Sigmoid colon (tissue), 7 donors: ENCODE results near the gene PSORS1C1. TPM values are rescaled to one million over a fixed set of nuclear protein-coding genes. Genes with fewer than 3 reads are reported as not detected.

Source experiments
- DNase-seq: peaks from one replicate; pipeline ENCODE4 v3.0.0-alpha.2; 2019
- H3K27ac ChIP-seq, 4 donors: fragments of 200-600 bp; sonication (generic); one replicate each; pipeline ENCODE4 v1.5.1; 2016 to 2019; ENCODE audit warnings: mild to moderate bottlenecking in 1 of 4
- H3K27me3 ChIP-seq, 3 donors: fragments of 200-600 bp; sonication (generic); one replicate each; pipeline ENCODE4 v1.5.1; 2019; ENCODE audit warnings: mild to moderate bottlenecking in 1 of 3
- H3K36me3 ChIP-seq, 4 donors: fragments of 200-600 bp; sonication (generic); one replicate each; pipeline ENCODE4 v1.5.1; 2016 to 2019
- H3K4me1 ChIP-seq, 4 donors: fragments of 200-600 bp; sonication (generic); one replicate each; pipeline ENCODE4 v1.5.1; 2017 to 2019
- H3K4me3 ChIP-seq, 4 donors: fragments of 200-600 bp; sonication (generic); one replicate each; pipeline ENCODE4 v1.5.1; 2017 to 2019; ENCODE audit warnings: mild to moderate bottlenecking in 2 of 4, moderate library complexity in 1 of 4
- H3K9me3 ChIP-seq, 4 donors: fragments of 200-600 bp in 3 of 4; sonication (generic) in 3 of 4; one replicate each; pipeline versions ENCODE4 v1.5.1 to v1.6.1; 2013 to 2019
- EP300 ChIP-seq, 4 donors: sonication (generic); formaldehyde crosslinking; IDR thresholded peaks; one replicate each; pipeline ENCODE4 v1.6.1; 2017; ENCODE audit warnings: antibody characterized with exemption in 4 of 4
- POLR2A ChIP-seq, 2 donors: fragments of 450-650 bp; IDR thresholded peaks; one replicate each; pipeline ENCODE4 v1.6.1; 2016; ENCODE audit warnings: antibody characterized with exemption in 2 of 2, mild to moderate bottlenecking in 2 of 2, moderate library complexity in 2 of 2
- POLR2AphosphoS5 ChIP-seq, 4 donors: sonication (generic); formaldehyde crosslinking; IDR thresholded peaks; one replicate each; pipeline ENCODE4 v1.6.1; 2017; ENCODE audit warnings: antibody characterized with exemption in 4 of 4
- WGBS, 2 donors: extraction: QIAGEN DNeasy Blood & Tissue Kit; methylation state at CpG; one replicate each; pipeline ENCODE4 v1.1.7; 2013; 5-methylcytosine and 5-hydroxymethylcytosine counted together
- intact Hi-C: fragments of 100-400 bp; cut with DNase I; formaldehyde crosslinking; loops from one replicate; pipeline ENCODE4 v1.15.1; 2023
- polyA plus RNA-seq, 3 donors: library from polyadenylated mRNA; stranded (reverse); fragments of 200-250 nt; gene quantifications; one replicate each; pipeline ENCODE4 v1.2.3, GENCODE V29; 2013
- total RNA-seq, 4 donors: library from RNA; depleted of rRNA; stranded (reverse); fragments of >200 nt; gene quantifications; one replicate each; pipeline ENCODE4 v1.1.0, GENCODE V29; 2016
- TF ChIP-seq, protein P1 (sequence below), 4 experiments: fragments of 450-650 bp in 3 of 4; fragments of 200-600 bp in 1 of 4; IDR thresholded peaks; one replicate each; pipeline ENCODE4 v1.5.1; 2016 to 2019; ENCODE audit warnings: antibody characterized with exemption in 4 of 4, mild to moderate bottlenecking in 3 of 4, moderate library complexity in 2 of 4
- donor health status: healthy with polysubstance abuse.
- donor health status: Bipolar disorder and iron deficiency.
- donor health status: healthy.

PSORS1C1 gene
- total and polyA plus RNA-seq, 7 donors = 0.49 to 33.3 (median 2.7) TPM

DNA sequence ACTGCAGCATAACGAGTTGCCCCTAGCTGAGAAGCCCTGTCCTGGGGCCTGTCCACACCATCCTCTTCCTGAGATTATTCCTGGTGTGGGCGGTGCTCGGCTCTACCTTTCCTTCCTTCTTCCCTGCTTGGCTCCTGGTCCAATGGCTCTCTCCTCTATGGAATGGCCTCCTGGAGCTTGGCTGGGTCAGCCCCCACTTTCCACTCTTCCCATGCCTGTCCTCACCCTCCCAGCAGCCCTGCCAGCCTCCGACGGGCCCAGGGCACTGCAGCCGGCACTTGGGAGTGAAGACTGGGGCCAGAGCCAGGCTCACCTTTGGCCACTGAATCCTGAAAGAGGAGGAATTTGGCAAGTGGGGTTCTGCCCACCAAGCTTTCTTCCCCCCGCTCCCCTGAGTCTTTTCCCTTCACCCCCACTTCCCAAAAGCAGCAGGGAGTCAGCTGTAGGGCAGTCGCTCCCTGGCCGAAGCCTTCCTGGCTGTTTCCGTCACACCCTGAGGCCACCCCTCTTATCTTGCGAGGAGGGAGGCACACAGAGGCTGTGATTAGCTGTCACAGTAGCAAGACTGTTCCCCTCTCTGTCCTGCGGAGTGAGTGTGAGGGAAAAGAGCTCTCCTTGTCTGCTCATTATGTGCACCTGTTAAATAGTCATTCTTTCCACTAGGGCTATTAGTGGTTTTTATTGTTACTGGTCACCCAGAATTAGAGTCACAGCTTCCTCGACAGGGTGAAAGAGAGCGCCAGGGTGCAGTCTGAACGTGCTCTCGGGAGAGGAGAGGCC lies 12.0 kb downstream of the PSORS1C1 start:
- TF ChIP-seq, protein P1, sequence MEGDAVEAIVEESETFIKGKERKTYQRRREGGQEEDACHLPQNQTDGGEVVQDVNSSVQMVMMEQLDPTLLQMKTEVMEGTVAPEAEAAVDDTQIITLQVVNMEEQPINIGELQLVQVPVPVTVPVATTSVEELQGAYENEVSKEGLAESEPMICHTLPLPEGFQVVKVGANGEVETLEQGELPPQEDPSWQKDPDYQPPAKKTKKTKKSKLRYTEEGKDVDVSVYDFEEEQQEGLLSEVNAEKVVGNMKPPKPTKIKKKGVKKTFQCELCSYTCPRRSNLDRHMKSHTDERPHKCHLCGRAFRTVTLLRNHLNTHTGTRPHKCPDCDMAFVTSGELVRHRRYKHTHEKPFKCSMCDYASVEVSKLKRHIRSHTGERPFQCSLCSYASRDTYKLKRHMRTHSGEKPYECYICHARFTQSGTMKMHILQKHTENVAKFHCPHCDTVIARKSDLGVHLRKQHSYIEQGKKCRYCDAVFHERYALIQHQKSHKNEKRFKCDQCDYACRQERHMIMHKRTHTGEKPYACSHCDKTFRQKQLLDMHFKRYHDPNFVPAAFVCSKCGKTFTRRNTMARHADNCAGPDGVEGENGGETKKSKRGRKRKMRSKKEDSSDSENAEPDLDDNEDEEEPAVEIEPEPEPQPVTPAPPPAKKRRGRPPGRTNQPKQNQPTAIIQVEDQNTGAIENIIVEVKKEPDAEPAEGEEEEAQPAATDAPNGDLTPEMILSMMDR (IDR thresholded peaks at IDR 0.05) = no peak
- TF ChIP-seq POLR2AphosphoS5 (IDR thresholded peaks at IDR 0.05) (no peak), POLR2A (IDR thresholded peaks at IDR 0.05) (no peak), EP300 (IDR thresholded peaks at IDR 0.05) (no peak)
- no peaks in the 10 kb centered on the region for H3K27me3 ChIP-seq
- 57 to 66% methylated on average over 16 of the region's 16 CpGs for WGBS, 2 donors
- intact Hi-C loops = no loop called here
- H3K36me3 ChIP-seq = no peaks in the 10 kb centered on the region
- no peak overlapping the region for H3K27ac ChIP-seq
- H3K4me3 ChIP-seq = no peak overlapping the region
- no peak for DNase-seq
- peaks cover 0 to 29% (median 22%) of the 10 kb centered on the region in 4 donors for H3K4me1 ChIP-seq
- no peaks in the 10 kb centered on the region for H3K9me3 ChIP-seq

- H3K27ac ChIP-seq = no peak overlapping the region
- intact Hi-C loops = no loop called here
- peaks cover 0 to 17% (median 7%) of the 10 kb centered on the region in 4 donors for H3K4me1 ChIP-seq
- DNase-seq = no peak
- no peak overlapping the region for H3K4me3 ChIP-seq
- TF ChIP-seq, protein P1 (IDR thresholded peaks at IDR 0.05) = peak; percentile 45 to 92 (median 74)
- TF ChIP-seq POLR2A (IDR thresholded peaks at IDR 0.05) = no peak
- no peaks in the 10 kb centered on the region for H3K27me3 ChIP-seq
- no peaks in the 10 kb centered on the region for H3K36me3 ChIP-seq
- H3K9me3 ChIP-seq = no peaks in the 10 kb centered on the region
- 3 to 10% methylated on average over 8 of the region's 8 CpGs for WGBS, 2 donors
Measured at GRCh38 chr6:31128093-31128676, 13.6 kb downstream of the PSORS1C1 start.

DNA sequence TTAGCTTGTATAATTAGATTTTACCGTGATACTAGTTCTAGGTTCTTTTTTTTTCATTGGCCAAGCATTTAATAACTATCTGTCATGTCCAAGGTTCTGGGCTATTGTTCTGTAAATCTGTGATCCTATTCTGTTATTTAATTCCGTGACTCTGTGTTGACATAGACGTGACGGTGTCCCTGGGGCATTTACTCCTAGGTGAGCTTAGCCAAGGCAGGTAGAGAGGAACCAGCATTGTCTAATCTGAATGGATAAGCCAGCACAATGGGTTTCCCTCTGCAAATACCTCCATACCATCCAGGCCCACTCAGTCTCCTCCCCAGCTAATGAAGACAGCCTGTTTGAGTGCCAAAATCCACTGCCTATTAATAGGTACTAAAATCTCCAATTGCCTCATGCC lies 14.5 kb downstream of the PSORS1C1 start:
- DNase-seq = no peak
- Histone ChIP-seq H3K9me3 (no peaks in the 10 kb centered on the region), H3K27me3 (no peaks in the 10 kb centered on the region), H3K27ac (no peak overlapping the region), H3K4me3 (no peak overlapping the region), H3K36me3 (no peaks in the 10 kb centered on the region), H3K4me1 (peaks cover 0 to 14% (median 3%) of the 10 kb centered on the region in 4 donors)
- WGBS, 2 donors = 38 to 73% methylated on average over 4 of the region's 4 CpGs
- intact Hi-C loops = no loop called here
- TF ChIP-seq, protein P1 (IDR thresholded peaks at IDR 0.05) = no peak
- TF ChIP-seq EP300 (IDR thresholded peaks at IDR 0.05) (no peak), POLR2A (IDR thresholded peaks at IDR 0.05) (no peak), POLR2AphosphoS5 (IDR thresholded peaks at IDR 0.05) (no peak)

DNA sequence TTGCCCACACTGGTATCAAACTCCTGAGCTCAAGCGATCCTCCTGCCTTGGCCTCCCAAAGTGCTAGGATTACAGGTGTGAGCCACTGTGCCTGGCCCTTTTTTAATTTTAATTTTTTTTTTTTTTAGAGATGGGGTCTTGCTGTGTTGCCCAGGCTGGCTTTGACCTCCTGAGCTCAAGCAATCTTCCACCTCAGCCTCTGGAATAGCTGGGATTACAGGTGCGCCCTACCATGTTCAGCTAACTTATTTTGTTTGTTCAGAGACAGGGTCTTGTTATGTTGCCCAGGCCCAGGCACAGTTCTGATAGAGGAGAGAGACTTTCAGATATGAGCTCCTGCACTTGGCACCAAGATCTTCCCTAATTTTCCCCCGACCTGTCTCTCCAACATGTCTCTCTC lies 16.2 kb downstream of the PSORS1C1 start:
- Histone ChIP-seq H3K9me3 (no peaks in the 10 kb centered on the region), H3K27ac (no peak overlapping the region), H3K4me1 (peaks cover 0 to 4% (median 0%) of the 10 kb centered on the region in 4 donors), H3K36me3 (no peaks in the 10 kb centered on the region), H3K27me3 (no peaks in the 10 kb centered on the region), H3K4me3 (no peak overlapping the region)
- intact Hi-C loops = no loop called here
- TF ChIP-seq, protein P1 (IDR thresholded peaks at IDR 0.05) = no peak
- TF ChIP-seq EP300 (IDR thresholded peaks at IDR 0.05) (no peak), POLR2AphosphoS5 (IDR thresholded peaks at IDR 0.05) (no peak), POLR2A (IDR thresholded peaks at IDR 0.05) (no peak)
- WGBS, 2 donors = 95 to 96% methylated on average over 3 of the region's 3 CpGs
- DNase-seq = no peak
